Stimulated activated CD4-positive, alpha-beta T cell treated with anti-CD3 and anti-CD28 coated beads, TNF-alpha, amount 100 ng/mL, for 24 hours (primary cell): ENCODE results near the gene ITGA4.

ENCODE experiments used
- DNase-seq, 3 experiments: peaks; one replicate each; pipeline ENCODE4 v3.0.0-alpha.2; 2020; ENCODE audit warnings: low read depth in 3 of 3

The ITGA4 gene

DNA sequence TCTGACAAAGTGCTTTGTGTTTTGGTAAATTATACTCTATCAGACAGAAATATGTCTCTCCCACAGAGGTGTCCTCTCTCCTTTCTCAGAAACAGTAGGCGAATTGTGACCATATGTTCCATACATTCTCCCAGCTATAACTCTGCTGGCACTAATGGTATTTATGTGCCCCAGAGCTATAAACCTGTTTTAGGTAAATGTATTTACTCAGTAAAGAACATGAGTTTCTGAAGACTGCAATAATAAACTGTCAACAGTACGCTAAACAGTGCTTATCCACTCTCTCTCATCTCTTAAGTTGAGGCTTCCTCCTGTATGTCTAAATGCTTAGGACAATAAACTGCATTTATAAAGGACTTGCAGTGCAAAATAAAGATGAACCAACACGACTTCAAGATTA lies 58.5 kb downstream of the ITGA4 start:
- DNase-seq, result no peak

DNA sequence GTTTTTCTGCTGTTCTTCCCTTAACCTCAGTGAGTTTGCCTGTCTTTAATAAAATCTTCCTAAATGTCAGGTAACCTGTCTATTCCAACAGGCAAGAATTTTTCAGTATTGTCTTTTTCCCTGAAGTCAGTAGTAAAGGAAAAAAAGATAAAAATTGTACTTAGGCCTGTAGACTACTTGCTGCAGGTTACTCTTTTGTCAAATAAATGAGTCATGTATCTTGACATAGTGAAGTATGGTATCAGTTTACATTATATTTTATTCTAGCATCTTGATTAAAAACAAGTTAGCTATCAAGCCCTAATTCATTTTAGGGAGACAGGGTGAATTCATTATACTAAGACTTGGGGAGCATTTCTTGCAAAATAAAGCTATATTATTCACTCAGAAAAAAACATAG lies 59.8 kb downstream of the ITGA4 start:
- DNase-seq, result no peak

DNA sequence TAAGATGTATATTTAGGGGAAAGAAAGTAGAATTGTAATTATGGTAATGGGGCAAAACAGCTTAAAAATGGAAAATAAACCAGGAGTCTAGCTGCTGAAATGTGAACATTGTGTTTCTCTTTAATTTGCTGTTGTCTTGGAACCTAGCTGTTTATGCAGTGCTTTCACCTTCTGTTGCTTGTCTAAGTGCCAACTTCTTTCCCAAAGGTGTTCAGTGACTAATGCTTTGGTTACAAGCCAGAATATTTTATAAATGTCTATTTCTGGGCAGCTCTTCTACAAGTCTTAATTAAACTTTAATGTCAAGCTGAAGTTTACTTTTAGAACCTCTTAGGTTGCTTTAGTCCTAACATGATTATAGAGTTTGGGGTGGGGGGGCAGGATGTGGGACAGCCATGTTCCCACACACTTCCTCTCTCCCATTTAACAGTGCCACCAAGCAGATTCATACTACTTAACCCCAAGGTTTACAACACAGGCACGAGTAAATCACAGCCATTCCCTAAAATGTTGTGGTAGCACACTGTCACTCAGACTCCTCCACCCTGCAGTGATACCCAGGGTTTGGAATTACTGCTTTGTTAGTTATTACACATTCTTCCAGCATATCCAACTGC lies 60.6 kb downstream of the ITGA4 start:
- DNase-seq, result no peak

DNA sequence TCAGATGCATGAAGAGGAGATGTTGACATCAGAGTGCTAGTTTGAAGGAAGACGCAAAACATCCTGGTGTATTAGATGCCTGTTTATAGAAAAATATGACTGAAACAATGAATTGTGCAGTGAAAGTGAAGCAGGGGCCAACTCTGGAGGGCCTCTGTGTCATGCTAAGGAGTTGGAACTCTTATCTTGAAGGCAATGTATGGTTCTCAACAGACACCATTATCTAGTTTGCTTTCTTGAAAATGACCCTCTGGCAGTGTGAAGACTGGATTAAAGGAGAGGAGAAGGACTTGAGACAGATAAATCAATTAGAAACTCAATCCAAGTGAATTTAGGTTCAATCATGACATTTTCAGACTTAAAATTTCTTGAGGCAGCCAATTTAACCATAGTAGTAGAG lies 63.1 kb downstream of the ITGA4 start:
- DNase-seq, result no peak

DNA sequence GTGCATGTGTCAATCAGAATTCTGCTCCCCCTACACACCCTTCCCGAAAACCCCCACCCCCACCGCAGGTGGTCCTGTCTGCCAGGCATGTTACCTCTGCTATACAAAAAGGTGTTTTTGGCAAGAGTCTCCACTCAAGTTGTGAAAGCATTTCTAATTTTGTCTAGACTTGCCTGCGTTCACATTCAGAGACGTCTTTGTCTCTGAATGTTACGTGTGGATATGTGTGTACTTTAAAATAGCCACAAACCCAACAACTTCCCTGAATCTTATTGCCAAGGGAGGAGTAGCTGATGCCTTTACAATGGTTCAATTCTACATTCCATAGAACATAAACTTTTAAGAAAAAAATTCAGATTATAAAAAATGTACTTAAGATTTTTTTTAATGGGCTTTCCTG lies 66.6 kb downstream of the ITGA4 start:
- no peak for DNase-seq

DNA sequence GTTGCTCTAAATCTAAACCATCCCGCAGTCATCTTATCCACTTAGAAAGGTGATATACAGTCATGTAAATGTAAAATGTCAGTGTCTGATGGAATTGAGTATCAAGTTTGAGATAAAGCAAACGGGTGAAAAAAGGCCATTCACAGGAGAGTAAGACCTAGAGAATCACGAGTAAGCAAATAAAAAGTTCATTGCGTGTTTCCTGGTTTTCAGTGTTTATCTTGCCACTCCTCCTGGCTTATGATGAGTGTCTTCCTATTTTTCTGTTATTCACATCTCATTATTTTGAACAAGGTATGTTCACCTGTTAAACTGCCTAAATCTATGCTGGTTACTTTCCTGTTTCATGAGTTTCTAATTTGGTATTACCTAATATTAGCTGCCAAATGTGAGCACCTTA lies 68.8 kb downstream of the ITGA4 start:
- DNase-seq, result no peak

DNA sequence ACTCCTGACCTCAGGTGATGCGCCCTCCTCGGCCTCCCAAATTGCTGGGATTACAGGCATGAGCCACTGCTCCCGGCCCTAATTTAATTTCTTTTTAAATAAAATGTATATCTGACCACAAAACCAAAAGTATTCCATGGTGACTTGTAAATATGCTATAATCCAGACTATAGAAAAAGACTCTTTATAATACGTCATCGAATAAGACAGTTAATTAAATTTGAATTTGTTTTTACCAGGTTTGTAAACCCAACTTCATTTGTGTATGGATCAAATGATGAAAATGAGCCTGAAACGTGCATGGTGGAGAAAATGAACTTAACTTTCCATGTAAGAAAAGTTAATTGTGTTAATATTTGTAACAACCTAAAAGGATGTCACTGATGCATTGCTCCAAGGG lies 69.9 kb downstream of the ITGA4 start:
- no peak for DNase-seq

DNA sequence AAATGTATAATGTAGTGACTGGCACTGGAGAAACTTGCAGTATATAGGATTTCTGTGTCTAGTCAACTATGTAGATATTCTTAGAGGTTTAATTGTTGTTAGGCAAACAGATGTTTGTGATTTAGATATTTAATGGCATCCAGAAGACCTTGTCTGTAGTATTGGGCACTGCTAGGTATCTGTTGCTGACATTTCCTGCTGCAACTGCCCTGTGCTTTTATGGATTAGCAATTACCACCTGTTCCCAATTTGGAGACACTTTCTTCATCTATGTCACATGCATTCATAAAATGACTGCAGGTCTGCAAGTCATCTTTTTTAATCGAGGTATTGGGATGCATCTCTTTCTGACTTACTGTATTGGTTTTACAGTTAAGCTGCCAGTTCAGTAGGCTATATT lies 71.3 kb downstream of the ITGA4 start:
- no peak for DNase-seq

DNA sequence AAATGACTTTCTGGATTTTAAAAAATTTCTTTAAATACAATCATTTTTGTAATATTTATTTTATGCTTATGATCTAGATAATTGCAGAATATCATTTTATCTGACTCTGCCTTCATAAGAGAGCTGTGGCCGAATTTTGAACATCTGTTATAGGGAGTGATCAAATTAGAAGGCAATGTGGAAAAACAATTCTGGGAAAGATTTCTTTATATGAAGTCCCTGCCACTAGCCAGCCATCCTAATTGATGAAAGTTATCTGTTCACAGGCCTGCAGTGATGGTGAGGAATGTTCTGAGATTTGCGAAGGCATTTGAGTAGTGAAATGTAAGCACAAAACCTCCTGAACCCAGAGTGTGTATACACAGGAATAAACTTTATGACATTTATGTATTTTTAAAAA lies 79.5 kb downstream of the ITGA4 start:
- no peak for DNase-seq

DNA sequence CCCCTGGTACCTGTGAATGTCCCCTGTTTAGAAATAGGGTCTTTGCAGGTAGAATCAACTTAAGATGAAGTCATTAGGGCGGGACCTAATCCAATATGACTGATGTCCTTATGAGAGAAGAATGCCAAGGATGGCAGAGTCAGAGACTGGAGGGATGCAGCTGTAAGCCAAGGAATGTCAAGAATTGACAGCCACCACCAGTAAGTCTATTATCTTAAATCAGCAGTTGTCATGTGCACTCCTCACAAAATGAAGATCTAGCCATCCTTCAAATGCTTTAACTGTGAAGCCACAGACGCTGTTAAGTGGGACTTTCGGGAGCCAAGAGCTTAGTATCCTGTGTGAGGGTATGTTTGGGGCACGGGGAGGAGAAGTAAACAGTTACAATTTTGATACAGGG lies 83.2 kb downstream of the ITGA4 start:
- DNase-seq, result no peak

DNA sequence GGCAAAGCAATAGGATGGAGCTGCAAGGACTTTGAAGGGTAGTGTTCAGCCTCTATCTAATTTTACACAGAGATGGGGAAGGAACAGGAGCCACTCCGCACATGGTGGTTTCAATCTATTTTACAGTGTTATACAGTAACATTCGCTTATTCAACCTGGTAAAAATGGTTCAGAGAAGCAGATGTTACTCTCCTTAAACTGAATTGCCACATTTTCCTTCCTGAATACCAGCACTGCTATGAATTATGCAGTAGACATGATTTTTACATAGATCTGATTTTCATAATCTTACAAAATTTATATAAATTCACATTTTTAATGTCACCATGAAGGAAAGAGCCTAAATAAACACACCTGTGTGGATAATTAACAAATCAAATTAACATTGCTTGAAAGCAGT lies 85.0 kb downstream of the ITGA4 start:
- no peak for DNase-seq

DNA sequence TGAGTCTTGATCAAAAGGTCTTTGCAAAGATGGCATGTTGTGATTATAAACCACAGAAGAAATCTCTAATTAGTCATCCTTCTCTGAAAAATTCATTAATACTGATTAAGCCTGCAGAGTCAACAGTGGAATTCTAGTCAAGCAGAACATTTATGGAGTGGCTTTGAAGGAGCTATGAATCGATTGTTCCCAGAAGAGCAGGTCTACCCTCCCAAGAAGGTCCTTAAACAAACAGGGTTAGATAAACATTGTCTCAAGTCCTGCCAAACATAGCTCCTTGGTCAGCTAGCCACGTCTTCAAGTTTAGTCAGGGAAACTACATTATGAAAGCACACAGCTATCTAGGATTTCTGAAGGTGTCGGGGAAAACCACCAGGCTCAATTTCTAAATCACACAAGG lies 88.9 kb downstream of the ITGA4 start:
- no peak for DNase-seq

DNA sequence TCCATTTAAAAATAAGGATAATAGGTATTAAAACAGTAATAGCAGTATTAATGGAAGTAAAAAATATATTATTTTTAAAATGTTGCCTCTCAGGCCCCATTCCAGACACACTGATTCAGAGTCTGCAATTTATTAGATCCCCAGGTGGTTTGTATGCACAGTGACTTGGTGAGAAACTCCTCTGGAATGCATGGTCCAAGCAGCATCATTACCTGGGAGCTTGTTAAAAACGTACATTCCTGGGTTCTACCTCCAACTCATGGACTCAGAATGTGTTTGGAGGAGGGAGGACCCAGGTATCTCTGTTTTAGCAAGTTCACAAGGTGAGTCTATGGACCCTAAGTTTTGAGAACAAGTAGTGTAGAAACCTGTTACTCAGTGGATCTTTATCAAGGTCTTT lies 95.6 kb downstream of the ITGA4 start:
- DNase-seq, result no peak

DNA sequence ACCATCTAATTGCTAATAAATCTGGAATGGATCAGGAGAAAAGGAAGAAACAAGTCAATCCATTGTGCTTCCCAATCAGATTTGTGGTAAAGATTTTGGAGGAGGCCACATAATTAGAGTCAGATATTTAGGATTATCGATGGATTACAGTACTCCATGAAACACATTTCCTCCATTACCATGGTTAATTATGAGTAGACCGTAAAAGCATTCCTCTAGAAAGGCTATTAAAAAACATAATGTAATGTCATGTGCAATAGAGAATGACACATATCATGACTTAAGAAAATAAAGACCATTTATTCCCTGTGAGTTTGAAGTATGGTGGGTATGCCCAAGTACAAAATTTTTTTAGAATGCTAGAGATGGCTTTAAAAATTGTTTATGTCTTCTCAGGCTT lies 96.1 kb downstream of the ITGA4 start:
- no peak for DNase-seq

DNA sequence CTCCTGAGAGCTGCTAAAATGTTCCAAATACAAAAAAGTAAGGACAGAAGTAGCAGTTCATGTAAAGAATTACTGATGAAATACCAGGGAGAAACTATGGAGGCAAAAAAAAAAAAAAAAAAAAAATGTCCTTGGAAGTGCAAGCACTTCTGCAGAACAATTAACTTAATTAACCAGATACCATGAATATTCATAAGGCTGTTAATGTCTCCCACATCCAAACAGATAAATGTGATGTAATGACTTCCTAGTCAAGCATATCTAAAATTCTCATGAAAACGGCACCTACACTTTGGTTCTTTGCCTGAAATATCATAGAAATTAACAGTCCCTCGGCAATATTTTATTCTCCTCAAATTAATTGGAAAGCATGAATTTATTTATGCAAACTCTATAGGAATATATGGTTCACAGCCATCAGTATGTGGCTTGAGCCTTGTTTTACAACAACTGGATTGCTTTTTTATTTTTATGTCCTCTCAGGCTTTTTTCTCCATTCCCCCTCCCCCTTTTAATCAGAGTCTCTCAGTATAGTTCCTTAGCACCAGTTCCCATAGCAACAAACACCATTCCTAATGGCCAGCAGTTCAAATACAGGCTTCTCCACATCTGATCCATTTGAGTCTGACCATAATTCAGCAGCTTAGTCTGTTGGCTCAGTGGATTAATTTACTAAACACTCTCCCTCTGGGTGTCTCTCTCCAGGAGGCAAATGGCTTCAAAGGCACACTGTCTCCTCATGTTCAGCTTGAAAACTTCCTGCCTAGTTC lies 97.1 kb downstream of the ITGA4 start:
- no peak for DNase-seq

DNA sequence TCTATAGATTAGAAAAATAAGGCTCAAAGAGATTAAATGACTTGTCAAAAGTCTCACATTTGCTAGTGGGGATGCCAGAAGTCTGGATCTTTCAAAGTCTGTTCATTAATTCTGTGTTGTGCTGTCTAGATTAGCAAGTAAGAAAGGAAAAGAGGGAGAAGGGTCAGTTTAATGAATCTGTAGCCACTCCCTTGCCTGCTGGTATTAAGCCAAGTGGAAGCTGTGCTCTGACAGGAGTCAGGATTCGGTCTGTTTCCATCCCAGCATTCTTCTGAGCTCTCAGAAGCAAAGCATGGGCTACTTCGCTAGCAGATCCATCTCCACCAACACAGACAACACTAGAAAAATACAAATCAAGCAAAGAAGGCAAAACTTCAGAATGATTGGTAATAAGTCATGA lies 101.2 kb downstream of the ITGA4 start:
- no peak for DNase-seq

DNA sequence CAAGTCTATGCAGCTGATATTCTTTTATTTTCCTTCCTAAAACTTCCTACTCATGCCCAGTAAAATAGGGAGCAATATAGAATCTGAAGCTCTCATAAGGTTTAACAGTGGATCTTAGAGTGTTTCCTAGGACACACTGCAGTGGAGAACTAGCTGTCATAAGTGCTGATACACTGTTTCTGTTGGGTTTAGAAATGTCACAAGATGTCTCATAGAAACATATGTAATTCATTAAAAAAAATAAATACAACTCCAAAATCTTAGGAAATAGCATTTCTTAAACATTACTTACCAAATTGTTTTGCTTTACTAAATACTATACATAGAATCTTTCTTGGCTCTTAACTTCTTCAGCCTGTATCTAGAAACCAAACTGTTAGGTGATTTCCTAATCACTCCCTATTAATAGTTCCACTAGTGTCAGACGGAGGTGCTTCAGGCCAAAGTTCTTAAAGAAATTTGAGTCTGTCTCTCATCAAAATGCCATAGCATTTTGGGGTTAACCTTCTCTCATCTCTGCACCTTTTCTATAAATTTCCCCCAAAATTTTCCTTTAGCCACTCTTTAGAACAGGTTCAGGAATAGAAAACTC lies 106.0 kb downstream of the ITGA4 start:
- DNase-seq, result no peak

DNA sequence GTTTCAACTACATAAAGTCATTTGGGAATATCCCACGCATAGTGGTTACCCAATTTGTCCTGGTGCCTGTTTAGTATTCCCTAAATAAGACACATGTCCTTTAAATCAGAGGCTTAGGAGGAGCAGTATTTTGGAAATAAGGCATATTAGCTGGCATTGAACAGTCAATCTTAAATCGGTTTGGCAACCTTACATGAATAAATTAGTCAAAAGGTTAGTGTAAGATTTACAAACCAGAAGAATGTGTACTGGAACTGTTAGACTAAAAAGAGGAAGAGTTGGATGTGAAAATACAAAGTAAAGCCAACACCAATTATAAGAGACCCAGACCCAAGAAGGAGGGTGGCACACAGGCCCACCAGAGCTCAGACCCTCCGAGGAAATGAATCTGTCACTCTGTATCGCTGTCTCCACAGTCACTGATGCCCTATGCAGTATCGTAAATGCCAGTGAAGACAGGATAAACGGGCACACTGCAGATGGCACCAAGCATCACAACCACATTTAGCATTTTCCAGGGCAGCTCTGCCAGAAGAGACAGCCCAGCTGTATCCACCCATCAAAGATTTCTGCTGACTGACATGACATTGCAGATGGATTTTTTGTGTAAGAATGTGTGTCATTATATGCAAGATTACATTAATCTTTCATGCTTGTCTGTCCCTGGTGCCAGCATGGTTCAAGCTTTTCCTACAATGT lies 109.3 kb downstream of the ITGA4 start:
- DNase-seq, result no peak

DNA sequence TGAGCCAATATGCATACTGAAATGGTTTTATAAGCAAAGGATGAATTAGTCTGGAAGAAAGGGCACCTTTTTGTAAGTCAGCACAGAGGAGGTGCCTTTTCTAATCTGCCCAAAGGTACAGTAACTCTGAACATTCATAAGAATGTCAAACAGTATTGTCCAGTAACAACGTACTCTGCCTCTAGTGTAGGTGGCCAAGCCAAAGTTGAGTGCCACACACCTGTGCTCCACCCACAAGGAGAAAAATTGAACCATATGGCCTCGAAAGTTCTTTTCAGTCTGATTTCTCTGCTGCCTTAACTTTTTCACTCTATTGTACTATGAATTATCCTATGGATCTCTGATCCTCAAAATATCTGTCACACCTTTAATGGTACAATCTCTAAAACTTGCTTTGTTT lies 112.9 kb downstream of the ITGA4 start:
- DNase-seq, result no peak

DNA sequence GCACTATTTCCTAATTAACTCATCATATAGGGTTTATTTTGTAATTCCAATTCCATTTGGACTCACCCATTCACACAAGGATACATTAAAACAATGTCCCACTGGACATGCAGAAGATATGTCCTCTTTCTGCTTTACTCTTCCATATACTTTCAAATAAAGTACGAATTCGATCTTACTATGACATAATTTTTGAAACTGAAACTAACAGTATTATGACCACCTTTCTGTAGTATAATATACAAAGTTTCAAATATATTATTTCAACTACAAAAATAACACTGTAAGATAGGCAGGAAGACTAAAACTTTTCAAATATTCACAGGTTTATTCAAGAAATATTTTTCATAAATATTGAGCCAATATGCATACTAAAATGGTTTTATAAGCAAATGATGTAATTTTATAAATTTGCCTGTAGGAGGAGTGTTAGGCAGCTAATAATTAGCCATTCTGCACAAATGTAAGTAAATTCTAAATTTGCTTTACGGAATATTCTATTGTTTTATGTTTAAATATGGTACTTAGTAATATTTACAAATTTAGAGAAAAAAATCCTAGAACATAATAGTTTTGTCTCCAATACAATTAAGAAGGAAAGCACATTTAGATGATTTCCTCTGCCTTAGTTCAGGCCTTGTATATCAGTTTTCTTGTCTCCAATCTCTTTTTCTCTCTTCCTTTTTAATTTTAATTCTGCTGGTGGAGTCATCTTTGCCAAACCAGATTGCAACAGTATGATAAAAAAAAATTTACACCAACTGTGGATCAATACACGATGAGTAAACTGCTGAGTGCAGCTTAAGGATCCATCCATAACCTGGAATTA lies 113.9 kb downstream of the ITGA4 start:
- no peak for DNase-seq

DNA sequence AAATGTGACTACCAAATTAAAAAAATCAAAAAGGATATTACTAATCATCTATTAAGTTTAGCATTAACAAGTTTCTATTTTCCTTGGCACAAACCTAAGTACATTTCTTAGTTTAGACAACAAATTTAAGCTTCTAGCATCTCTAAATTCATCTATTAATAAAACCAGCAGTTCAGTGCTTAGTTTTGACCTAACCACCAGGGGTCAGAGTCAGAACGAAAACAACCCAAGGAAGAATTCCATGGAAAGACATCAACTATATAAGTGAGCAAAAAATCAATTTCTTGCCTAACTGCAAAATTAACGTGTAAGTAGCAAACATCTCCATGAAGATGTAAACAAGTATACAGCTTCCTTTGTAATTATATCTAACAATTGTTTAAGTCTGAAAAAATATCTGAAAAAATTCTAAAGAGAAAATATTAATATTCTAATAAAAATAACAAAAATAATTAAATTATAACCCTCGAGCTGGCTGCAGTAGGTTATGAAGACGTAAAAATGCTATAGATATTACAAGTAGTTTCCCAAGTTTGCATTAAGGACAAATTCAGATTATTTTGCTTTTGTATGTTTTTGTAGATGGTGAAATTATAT lies 116.1 kb downstream of the ITGA4 start:
- no peak for DNase-seq

DNA sequence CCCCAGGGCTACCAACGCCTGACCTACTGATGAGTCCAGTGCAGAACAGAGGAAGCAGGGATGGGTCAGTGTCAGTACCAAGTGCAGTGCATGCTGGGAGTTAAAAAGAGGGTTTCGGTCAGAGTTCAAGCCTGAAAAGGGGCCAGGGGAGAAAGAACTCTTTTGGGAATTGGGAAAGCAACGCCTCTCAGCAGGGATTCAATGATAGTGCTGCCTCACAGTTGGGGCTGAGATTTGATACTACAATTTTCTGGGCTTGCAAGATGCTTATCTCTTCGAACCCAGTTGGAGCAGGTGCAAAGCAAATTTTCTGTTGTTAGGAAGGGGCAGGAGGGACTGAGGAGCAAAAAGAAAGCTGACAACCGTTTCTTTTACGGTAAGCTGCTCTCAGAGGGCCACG lies 117.1 kb downstream of the ITGA4 start:
- no peak for DNase-seq
